Measurements from ENCODE around the gene ZNF385A. TPM values are rescaled to one million over a fixed set of nuclear protein-coding genes. Genes with fewer than 3 reads are reported as not detected.

Gene ZNF385A
- total and polyA plus RNA-seq, 2 of the 13 experiments (the other 11 are each of a cell fraction or from before 2014, with no cell fraction given), result 0.44 to 0.67 TPM

DNA sequence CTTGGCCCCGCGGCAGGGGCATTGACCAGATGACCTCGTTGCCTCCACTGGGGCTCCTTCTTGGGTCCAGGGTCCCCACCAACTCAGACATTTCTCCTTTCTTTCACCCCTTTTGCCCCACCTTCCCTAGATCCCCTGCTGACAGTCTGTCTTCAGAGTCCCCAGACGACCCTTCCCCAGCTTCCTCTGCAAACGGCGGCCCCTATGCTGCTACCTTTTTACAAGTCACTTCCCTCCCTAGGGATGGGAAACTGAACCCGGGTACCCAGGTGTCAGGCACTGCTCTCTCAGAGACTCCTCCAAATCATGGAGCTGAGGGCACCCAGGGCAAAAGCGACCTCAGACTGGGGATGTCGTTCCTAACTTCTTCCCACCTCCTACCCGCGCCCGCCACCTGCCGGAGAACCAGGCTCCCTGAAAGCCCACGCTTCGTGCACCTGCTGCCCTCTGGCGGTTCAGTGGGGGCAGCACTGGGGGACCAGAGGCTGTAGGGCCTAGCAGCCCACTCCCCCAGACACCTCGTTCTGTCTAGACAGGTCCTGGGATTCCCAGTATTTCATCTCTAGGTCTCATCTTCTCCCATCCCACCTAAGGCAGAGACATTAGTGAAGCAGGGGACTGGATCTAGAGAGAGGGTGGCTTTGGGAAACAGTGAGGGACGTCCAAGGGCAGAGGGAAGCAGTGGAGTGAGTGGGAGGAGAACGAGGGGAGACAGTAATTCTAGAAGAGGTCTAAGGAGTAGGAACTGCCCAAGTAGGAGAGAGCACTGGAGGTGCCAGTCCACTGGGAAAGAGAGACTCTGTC lies 4.9 kb downstream of the ZNF385A start (continued):
- TF ChIP-seq, protein P1, sequence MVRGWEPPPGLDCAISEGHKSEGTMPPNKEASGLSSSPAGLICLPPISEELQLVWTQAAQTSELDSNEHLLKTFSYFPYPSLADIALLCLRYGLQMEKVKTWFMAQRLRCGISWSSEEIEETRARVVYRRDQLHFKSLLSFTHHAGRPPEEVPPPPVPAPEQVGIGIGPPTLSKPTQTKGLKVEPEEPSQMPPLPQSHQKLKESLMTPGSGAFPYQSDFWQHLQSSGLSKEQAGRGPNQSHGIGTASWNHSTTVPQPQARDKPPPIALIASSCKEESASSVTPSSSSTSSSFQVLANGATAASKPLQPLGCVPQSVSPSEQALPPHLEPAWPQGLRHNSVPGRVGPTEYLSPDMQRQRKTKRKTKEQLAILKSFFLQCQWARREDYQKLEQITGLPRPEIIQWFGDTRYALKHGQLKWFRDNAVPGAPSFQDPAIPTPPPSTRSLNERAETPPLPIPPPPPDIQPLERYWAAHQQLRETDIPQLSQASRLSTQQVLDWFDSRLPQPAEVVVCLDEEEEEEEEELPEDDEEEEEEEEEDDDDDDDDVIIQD (CRISPR knock-in tag; IDR thresholded peaks at IDR 0.05; ENCODE audit: low read depth), result no peak
- TF ChIP-seq ZNF558 (CRISPR knock-in tag; IDR thresholded peaks at IDR 0.05; ENCODE audit: borderline replicate concordance), result peak; percentile 59; the same call in 1 of the 2 replicates
- TF ChIP-seq PITX1 (CRISPR knock-in tag; IDR thresholded peaks at IDR 0.05), result 0 out of 2 replicates have a peak, but pooled peaks have one; percentile 60
- TF ChIP-seq, protein P2, sequence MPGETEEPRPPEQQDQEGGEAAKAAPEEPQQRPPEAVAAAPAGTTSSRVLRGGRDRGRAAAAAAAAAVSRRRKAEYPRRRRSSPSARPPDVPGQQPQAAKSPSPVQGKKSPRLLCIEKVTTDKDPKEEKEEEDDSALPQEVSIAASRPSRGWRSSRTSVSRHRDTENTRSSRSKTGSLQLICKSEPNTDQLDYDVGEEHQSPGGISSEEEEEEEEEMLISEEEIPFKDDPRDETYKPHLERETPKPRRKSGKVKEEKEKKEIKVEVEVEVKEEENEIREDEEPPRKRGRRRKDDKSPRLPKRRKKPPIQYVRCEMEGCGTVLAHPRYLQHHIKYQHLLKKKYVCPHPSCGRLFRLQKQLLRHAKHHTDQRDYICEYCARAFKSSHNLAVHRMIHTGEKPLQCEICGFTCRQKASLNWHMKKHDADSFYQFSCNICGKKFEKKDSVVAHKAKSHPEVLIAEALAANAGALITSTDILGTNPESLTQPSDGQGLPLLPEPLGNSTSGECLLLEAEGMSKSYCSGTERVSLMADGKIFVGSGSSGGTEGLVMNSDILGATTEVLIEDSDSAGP (CRISPR knock-in tag; IDR thresholded peaks at IDR 0.05; ENCODE audit: borderline replicate concordance), result peak; percentile 68
- no peak for TF ChIP-seq NFE2 (CRISPR knock-in tag; IDR thresholded peaks at IDR 0.05)
- no peak for TF ChIP-seq ZNF326 (CRISPR knock-in tag; IDR thresholded peaks at IDR 0.05; ENCODE audit: borderline replicate concordance)
- peak; percentile 43; the same call in 1 of the 2 replicates for TF ChIP-seq SAP130 (CRISPR knock-in tag; IDR thresholded peaks at IDR 0.05; ENCODE audit: low read depth)
- no peak for TF ChIP-seq ZNF552 (CRISPR knock-in tag; IDR thresholded peaks at IDR 0.05; ENCODE audit: borderline replicate concordance)
- no peak for TF ChIP-seq RARG (CRISPR knock-in tag; IDR thresholded peaks at IDR 0.05; ENCODE audit: low read depth)
- TF ChIP-seq SNAPC2 (CRISPR knock-in tag; IDR thresholded peaks at IDR 0.05), result no peak
- TF ChIP-seq ZZZ3 (CRISPR knock-in tag; IDR thresholded peaks at IDR 0.05; ENCODE audit: borderline replicate concordance), result no peak
- no peak for TF ChIP-seq ZNF34 (CRISPR knock-in tag; IDR thresholded peaks at IDR 0.05; ENCODE audit: borderline replicate concordance)
- TF ChIP-seq ZNF775 (CRISPR knock-in tag; IDR thresholded peaks at IDR 0.05; ENCODE audit: borderline replicate concordance), result no peak
- peak; percentile 26; the same call in 1 of the 2 replicates for TF ChIP-seq BCL6 (CRISPR knock-in tag; IDR thresholded peaks at IDR 0.05)
- no peak for TF ChIP-seq ZNF75D (CRISPR knock-in tag; IDR thresholded peaks at IDR 0.05; ENCODE audit: borderline replicate concordance)
- no peak for TF ChIP-seq ZMAT3 (CRISPR knock-in tag; conservative IDR thresholded peaks at IDR 0.05)
- TF ChIP-seq ZFYVE20 (CRISPR knock-in tag; IDR thresholded peaks at IDR 0.05; ENCODE audit: borderline replicate concordance, low read depth), result no peak
- TF ChIP-seq, protein P3, sequence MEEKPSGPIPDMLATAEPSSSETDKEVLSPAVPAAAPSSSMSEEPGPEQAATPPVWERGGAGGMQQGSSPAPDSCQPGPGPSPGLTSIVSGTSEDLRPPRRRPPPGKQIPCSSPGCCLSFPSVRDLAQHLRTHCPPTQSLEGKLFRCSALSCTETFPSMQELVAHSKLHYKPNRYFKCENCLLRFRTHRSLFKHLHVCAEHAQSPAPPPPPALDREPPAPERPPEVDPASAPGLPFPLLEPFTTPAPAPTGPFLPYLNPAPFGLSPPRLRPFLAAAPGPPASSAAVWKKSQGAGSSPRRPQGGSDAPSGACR (CRISPR knock-in tag; IDR thresholded peaks at IDR 0.05), result peak; percentile 40; the same call in 1 of the 2 replicates
- no peak for TF ChIP-seq ZNF674 (CRISPR knock-in tag; IDR thresholded peaks at IDR 0.05; ENCODE audit: low read depth)
- TF ChIP-seq BORCS8-MEF2B (CRISPR knock-in tag; IDR thresholded peaks at IDR 0.05), result 0 out of 2 replicates have a peak, but pooled peaks have one; percentile 12
- TF ChIP-seq RXRB (CRISPR knock-in tag; IDR thresholded peaks at IDR 0.05; ENCODE audit: borderline replicate concordance), result peak; percentile 35; the same call in 1 of the 2 replicates
- TF ChIP-seq BRD4 (CRISPR knock-in tag; IDR thresholded peaks at IDR 0.05), result no peak

All from HepG2 (cell line).